Measurements from ENCODE around the gene ASIC2. TPM values are rescaled to one million over a fixed set of nuclear protein-coding genes. Genes with fewer than 3 reads are reported as not detected.

ASIC2 gene
- total RNA-seq, 1 experiment from 2014 or later, result not detected

DNA sequence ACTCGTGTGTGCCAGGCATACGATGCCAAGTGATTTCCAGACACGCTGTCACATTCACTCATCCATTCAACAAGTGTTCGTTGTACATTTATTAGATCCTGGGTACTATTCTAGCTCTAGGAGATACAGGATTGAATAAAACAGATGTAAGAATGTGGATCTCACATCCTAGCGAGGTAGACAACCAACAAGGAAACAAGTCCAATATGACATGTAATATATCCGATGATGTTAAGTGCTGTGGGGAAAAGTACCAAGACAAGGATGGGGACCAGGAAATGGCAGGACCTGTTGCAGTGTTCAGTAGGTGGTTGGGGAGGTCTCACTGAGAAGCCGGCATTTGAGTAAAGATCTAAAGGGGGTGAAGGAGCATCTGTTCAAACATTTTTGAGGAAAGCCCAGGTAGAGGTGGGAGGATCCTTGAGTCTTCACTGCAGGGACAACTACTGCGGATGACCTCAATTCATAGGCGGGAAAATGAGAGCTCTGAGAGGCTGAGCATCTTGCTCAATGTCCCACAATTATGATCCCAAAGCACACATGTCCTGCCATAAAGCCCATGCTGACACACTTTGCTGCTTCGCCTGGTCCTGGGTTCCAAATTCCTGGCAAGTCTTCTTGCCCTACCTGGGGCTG lies 129.4 kb downstream of the ASIC2 start:
- BruUV-seq (replicated peaks), result no TSS peak
- intact Hi-C loops (cut with micrococcal nuclease), result no loop called here
- no peaks in the 10 kb centered on the region for H3K9me3 Mint-ChIP-seq (ENCODE audit: unreplicated experiment)
- CTCF ChIA-PET, result interaction anchor here (0.6 to 1.5 kb wide), 2 partner anchors 21 to 35 kb away, joined by 3 to 4 read pairs; no protein-coding TSS in a partner anchor
- no peak overlapping the region for H3K27ac Mint-ChIP-seq (ENCODE audit: low read depth, unreplicated experiment)
- no peak overlapping the region for H3K4me3 Mint-ChIP-seq (ENCODE audit: unreplicated experiment)
- H3K27me3 Mint-ChIP-seq (ENCODE audit: insufficient read depth, unreplicated experiment), result no peaks in the 10 kb centered on the region
- TF ChIP-seq, protein P1, sequence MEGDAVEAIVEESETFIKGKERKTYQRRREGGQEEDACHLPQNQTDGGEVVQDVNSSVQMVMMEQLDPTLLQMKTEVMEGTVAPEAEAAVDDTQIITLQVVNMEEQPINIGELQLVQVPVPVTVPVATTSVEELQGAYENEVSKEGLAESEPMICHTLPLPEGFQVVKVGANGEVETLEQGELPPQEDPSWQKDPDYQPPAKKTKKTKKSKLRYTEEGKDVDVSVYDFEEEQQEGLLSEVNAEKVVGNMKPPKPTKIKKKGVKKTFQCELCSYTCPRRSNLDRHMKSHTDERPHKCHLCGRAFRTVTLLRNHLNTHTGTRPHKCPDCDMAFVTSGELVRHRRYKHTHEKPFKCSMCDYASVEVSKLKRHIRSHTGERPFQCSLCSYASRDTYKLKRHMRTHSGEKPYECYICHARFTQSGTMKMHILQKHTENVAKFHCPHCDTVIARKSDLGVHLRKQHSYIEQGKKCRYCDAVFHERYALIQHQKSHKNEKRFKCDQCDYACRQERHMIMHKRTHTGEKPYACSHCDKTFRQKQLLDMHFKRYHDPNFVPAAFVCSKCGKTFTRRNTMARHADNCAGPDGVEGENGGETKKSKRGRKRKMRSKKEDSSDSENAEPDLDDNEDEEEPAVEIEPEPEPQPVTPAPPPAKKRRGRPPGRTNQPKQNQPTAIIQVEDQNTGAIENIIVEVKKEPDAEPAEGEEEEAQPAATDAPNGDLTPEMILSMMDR (IDR thresholded peaks at IDR 0.05; ENCODE audit: unreplicated experiment), result no peak
- H3K36me3 Mint-ChIP-seq (ENCODE audit: insufficient read depth, unreplicated experiment), result no peaks in the 10 kb centered on the region
- POLR2A ChIA-PET, result interaction anchor here (0.7 to 1.8 kb wide), 2 partner anchors 9 to 437 kb away, joined by 3 to 5 read pairs; no protein-coding TSS in a partner anchor
- H3K4me1 Mint-ChIP-seq (ENCODE audit: insufficient read depth, unreplicated experiment), result peaks cover 15% of the 10 kb centered on the region
- DNase-seq (ENCODE audit: unreplicated experiment), result no peak

DNA sequence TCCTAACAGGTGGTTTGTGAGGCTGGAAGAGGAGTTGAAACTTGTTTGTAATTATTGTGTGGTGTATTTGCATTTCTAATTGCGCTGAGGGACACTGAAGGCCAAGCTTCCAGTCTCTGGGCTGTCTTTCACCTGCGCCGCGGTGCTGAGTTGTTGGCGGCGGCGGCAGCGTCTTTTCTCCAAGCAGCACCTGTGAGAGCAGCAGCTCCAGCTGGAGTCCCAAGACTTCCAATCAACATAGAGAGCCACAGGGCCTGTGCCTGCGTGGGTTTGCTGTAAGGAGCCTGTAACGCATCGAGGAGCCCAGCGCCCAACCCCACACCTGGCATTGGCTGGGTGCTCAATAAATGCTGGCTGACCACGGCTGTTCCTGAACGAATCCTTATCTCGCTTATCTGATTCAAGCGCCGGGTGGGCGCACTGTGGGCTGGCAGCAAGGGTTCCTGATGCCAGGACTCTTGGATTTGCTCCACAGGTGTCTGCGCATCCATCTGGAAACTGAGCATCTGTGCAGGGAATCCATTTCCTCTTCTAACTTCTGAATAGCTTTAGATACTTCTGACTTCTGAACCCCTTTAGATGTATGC lies 138.1 kb downstream of the ASIC2 start:
- BruUV-seq (replicated peaks), result no TSS peak
- no peak overlapping the region for H3K27ac Mint-ChIP-seq (ENCODE audit: low read depth, unreplicated experiment)
- TF ChIP-seq, protein P1 (IDR thresholded peaks at IDR 0.05; ENCODE audit: unreplicated experiment), result no peak
- H3K36me3 Mint-ChIP-seq (ENCODE audit: insufficient read depth, unreplicated experiment), result no peaks in the 10 kb centered on the region
- H3K4me3 Mint-ChIP-seq (ENCODE audit: unreplicated experiment), result no peak overlapping the region
- H3K27me3 Mint-ChIP-seq (ENCODE audit: insufficient read depth, unreplicated experiment), result peaks cover 3% of the 10 kb centered on the region
- POLR2A ChIA-PET, result interaction anchor here (1.8 kb wide), 1 partner anchor 9 kb away, joined by 5 read pairs; no protein-coding TSS in a partner anchor
- no peaks in the 10 kb centered on the region for H3K4me1 Mint-ChIP-seq (ENCODE audit: insufficient read depth, unreplicated experiment)
- DNase-seq (ENCODE audit: unreplicated experiment), result no peak
- H3K9me3 Mint-ChIP-seq (ENCODE audit: unreplicated experiment), result no peaks in the 10 kb centered on the region
- intact Hi-C loops (cut with micrococcal nuclease), result no loop called here
- CTCF ChIA-PET, result interaction anchor here (1.4 kb wide), 1 partner anchor 105 kb away, joined by 3 read pairs; no protein-coding TSS in a partner anchor

DNA sequence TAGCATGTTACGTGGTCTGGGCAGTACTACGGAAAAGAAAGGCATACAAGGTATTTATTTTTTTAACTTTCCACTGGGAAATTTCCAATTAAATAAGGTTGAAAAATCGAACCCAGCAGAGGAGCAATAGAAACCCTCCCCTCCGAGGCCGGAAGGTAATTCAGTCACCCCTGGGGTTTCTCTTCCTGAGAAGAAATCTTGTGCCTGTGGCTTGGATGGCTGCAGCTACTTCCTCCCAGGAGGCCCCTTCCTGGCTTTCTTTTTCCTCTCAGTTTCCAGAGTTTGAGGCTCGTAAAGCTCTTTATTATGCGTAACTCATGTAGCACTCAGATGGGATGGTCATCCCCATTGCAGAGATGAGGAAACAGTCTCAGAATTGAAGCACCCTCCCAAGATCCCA lies 140.3 kb downstream of the ASIC2 start:
- no TSS peak for BruUV-seq (replicated peaks)
- CTCF ChIA-PET, result interaction anchor here (0.7 kb wide), 1 partner anchor 118 kb away, joined by 3 read pairs; no protein-coding TSS in a partner anchor
- no peaks in the 10 kb centered on the region for H3K9me3 Mint-ChIP-seq (ENCODE audit: unreplicated experiment)
- no peak overlapping the region for H3K4me3 Mint-ChIP-seq (ENCODE audit: unreplicated experiment)
- H3K36me3 Mint-ChIP-seq (ENCODE audit: insufficient read depth, unreplicated experiment), result no peaks in the 10 kb centered on the region
- DNase-seq (ENCODE audit: unreplicated experiment), result no peak
- TF ChIP-seq, protein P1 (IDR thresholded peaks at IDR 0.05; ENCODE audit: unreplicated experiment), result no peak
- no peak overlapping the region for H3K27ac Mint-ChIP-seq (ENCODE audit: low read depth, unreplicated experiment)
- POLR2A ChIA-PET, result no interaction called here
- no peaks in the 10 kb centered on the region for H3K4me1 Mint-ChIP-seq (ENCODE audit: insufficient read depth, unreplicated experiment)
- H3K27me3 Mint-ChIP-seq (ENCODE audit: insufficient read depth, unreplicated experiment), result peaks cover 10% of the 10 kb centered on the region
- intact Hi-C loops (cut with micrococcal nuclease), result no loop called here

DNA sequence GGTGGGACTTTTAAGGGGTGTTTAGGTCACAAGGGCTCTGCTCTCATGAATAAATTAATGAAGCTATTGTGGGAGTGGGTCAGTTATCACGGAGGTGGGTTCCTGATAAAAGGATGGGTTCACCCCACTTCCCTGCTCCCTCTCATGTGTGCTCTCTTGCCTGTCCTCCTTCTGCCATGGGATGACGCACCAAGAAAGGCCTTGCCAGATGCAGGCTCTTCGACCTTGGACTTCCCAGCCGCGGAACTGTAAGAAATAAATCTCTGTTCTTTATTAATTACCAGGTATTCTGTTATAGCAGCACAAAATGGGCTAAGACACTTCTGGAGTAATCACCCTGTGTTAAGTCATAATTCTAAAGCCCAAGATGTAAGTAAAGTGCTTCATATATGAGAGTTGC lies 141.5 kb downstream of the ASIC2 start:
- H3K27me3 Mint-ChIP-seq (ENCODE audit: insufficient read depth, unreplicated experiment), result peaks cover 10% of the 10 kb centered on the region
- no peak for DNase-seq (ENCODE audit: unreplicated experiment)
- H3K27ac Mint-ChIP-seq (ENCODE audit: low read depth, unreplicated experiment), result no peak overlapping the region
- no peaks in the 10 kb centered on the region for H3K36me3 Mint-ChIP-seq (ENCODE audit: insufficient read depth, unreplicated experiment)
- no peaks in the 10 kb centered on the region for H3K4me1 Mint-ChIP-seq (ENCODE audit: insufficient read depth, unreplicated experiment)
- POLR2A ChIA-PET, result no interaction called here
- CTCF ChIA-PET, result no interaction called here
- H3K4me3 Mint-ChIP-seq (ENCODE audit: unreplicated experiment), result no peak overlapping the region
- BruUV-seq (replicated peaks), result no TSS peak
- H3K9me3 Mint-ChIP-seq (ENCODE audit: unreplicated experiment), result no peaks in the 10 kb centered on the region
- TF ChIP-seq, protein P1 (IDR thresholded peaks at IDR 0.05; ENCODE audit: unreplicated experiment), result no peak
- intact Hi-C loops (cut with micrococcal nuclease), result no loop called here
